HCT116 (cell line): ENCODE results near the gene SRRD. TPM values are rescaled to one million over a fixed set of nuclear protein-coding genes. Genes with fewer than 3 reads are reported as not detected.

Experiments
- ATAC-seq: fragments of 200-7000 bp; cut with Tn5 transposase; 2 replicates; pipeline ENCODE4 v1.9.1; 2020; ENCODE audit warnings: mild to moderate bottlenecking, moderate library complexity
- BruUV-seq: library from RNA; stranded (reverse); fragments of 400-500 nt; replicated peaks from 2 replicates; lab custom pipeline; 2021; lab: Mats Ljungman, UMichigan
- CTCF ChIA-PET: fragments of 300-600 bp; sonication (Branson Sonifier 250); formaldehyde crosslinking; loops from one replicate; lab custom pipeline; 2021; ENCODE audit warnings: antibody characterized with exemption; lab: Charles Lee
- POLR2A ChIA-PET: fragments of 300-600, 350-600 bp; sonication (Branson Sonifier 250); formaldehyde crosslinking; loops from one replicate; lab custom pipeline; 2021; ENCODE audit warnings: antibody characterized with exemption; lab: Charles Lee
- RAD21 ChIA-PET, 2 experiments: fragments of 300-600 bp; sonication (Branson Sonifier 250); formaldehyde crosslinking; loops; one replicate each; lab custom pipeline; 2023; ENCODE audit warnings: low total read pairs in 2 of 2; ENCODE audit not compliant: uncharacterized antibody in 2 of 2, unreplicated experiment in 2 of 2, low non-redundant PET in 1 of 2; lab: Charles Lee
- DNase-seq: peaks from one replicate; pipeline ENCODE4 v3.0.0-alpha.2; 2010; ENCODE audit warnings: low read depth, low spot score
- H2AFZ ChIP-seq: fragments of 200-600 bp; shearing (Covaris generic), sonication (generic); 2 replicates; pipeline ENCODE4 v1.6.1; 2017; ENCODE audit warnings: low read depth, mixed run types, mixed read lengths, antibody characterized with exemption, low read length; ENCODE audit not compliant: poor library complexity, severe bottlenecking
- H3K27ac ChIP-seq: 2 replicates; pipeline ENCODE4 v1.5.1; 2012; ENCODE audit warnings: low read depth, low read length
- H3K27me3 ChIP-seq: fragments of 200-600 bp; sonication (generic); 2 replicates; pipeline ENCODE4 v1.6.1; 2016; ENCODE audit warnings: mixed run types, low read length, mixed read lengths; ENCODE audit not compliant: insufficient read depth
- H3K36me3 ChIP-seq, 2 experiments: fragments of 200-500 bp in 1 of 2; fragments of 200-600 bp in 1 of 2; sonication (Bioruptor generic) in 1 of 2; sonication (generic) in 1 of 2; 2 replicates each; pipeline versions ENCODE4 v1.5.1 to v1.6.1; 2014 to 2016; ENCODE audit warnings: low read length in 2 of 2, inconsistent platforms in 1 of 2, mixed read lengths in 1 of 2, mixed run types in 1 of 2; ENCODE audit not compliant: insufficient read depth in 2 of 2, control insufficient read depth in 1 of 2
- H3K4me1 ChIP-seq, 2 experiments: fragments of 200-600 bp in 1 of 2; sonication (generic) in 1 of 2; 2 replicates each; pipeline versions ENCODE4 v1.5.1 to v1.6.1; 2012 to 2017; ENCODE audit warnings: low read length in 2 of 2, inconsistent platforms in 1 of 2, mild to moderate bottlenecking in 1 of 2, mixed read lengths in 1 of 2, mixed run types in 1 of 2, moderate library complexity in 1 of 2; ENCODE audit not compliant: insufficient read depth in 2 of 2, control insufficient read depth in 1 of 2
- H3K4me2 ChIP-seq: fragments of 200-600 bp; sonication (generic); 2 replicates; pipeline ENCODE4 v1.6.1; 2017; ENCODE audit warnings: mixed run types, low read length, mixed read lengths
- H3K4me3 ChIP-seq, 2 experiments: fragments of 200-600 bp in 1 of 2; sonication (generic) in 1 of 2; replicated peaks in 1 of 2; 2 replicates each; pipeline ENCODE4 v1.5.1; 2011 to 2016; ENCODE audit warnings: low read length in 2 of 2, control low read depth in 1 of 2, low read depth in 1 of 2, mild to moderate bottlenecking in 1 of 2, mixed read lengths in 1 of 2, mixed run types in 1 of 2
- H3K79me2 ChIP-seq: fragments of 200-600 bp; sonication (generic); 2 replicates; pipeline ENCODE4 v1.6.1; 2017; ENCODE audit warnings: mild to moderate bottlenecking, mixed run types, low read length, moderate library complexity, mixed read lengths; ENCODE audit not compliant: insufficient read depth
- H3K9ac ChIP-seq: fragments of 200-600 bp; sonication (generic); 2 replicates; pipeline ENCODE4 v1.6.1; 2016; ENCODE audit warnings: low read length, mixed read lengths
- H3K9me2 ChIP-seq: fragments of 200-600 bp; sonication (generic), shearing (Covaris generic); 2 replicates; pipeline ENCODE4 v1.6.1; 2017; ENCODE audit warnings: mixed run types, mild to moderate bottlenecking, moderate library complexity; ENCODE audit not compliant: insufficient read depth
- H3K9me3 ChIP-seq, 2 experiments: fragments of 200-500 bp in 1 of 2; fragments of 200-600 bp in 1 of 2; sonication (Bioruptor generic) in 1 of 2; sonication (generic) in 1 of 2; 2 replicates each; pipeline ENCODE4 v1.6.1; 2014 to 2017; ENCODE audit warnings: low read length in 2 of 2, mixed read lengths in 2 of 2, inconsistent platforms in 1 of 2, low read depth in 1 of 2, mild to moderate bottlenecking in 1 of 2, mixed run types in 1 of 2, moderate library complexity in 1 of 2; ENCODE audit not compliant: control insufficient read depth in 1 of 2, insufficient read depth in 1 of 2
- H4K20me1 ChIP-seq: fragments of 200-600 bp; sonication (generic), shearing (Covaris generic); 2 replicates; pipeline ENCODE4 v1.6.1; 2017; ENCODE audit warnings: mixed run types, mild to moderate bottlenecking, moderate library complexity; ENCODE audit not compliant: insufficient read depth
- ELF1 ChIP-seq: IDR thresholded peaks from 2 replicates; pipeline ENCODE4 v1.6.1; 2012; ENCODE audit warnings: low read depth, borderline replicate concordance
- EZH2phosphoT487 ChIP-seq: fragments of 200-600 bp; IDR thresholded peaks from 2 replicates; pipeline ENCODE4 v1.6.1; 2018; ENCODE audit warnings: antibody characterized with exemption, borderline replicate concordance
- POLR2AphosphoS5 ChIP-seq: IDR thresholded peaks from 2 replicates; pipeline ENCODE4 v1.6.1; 2011; ENCODE audit warnings: mild to moderate bottlenecking, low read depth, low read length, moderate library complexity
- SIN3A ChIP-seq: IDR thresholded peaks from 2 replicates; pipeline ENCODE4 v1.6.1; 2012; ENCODE audit warnings: low read depth
- SP1 ChIP-seq: IDR thresholded peaks from 2 replicates; pipeline ENCODE4 v1.6.1; 2012; ENCODE audit warnings: low read depth
- TCF7L2 ChIP-seq: IDR thresholded peaks from 2 replicates; pipeline ENCODE4 v1.7.0; 2011; ENCODE audit warnings: borderline replicate concordance, inconsistent platforms; ENCODE audit not compliant: insufficient read depth, insufficient read length; ENCODE audit errors: extremely low read depth
- YY1 ChIP-seq: IDR thresholded peaks from 2 replicates; pipeline ENCODE4 v1.6.1; 2011; ENCODE audit warnings: low read length, low read depth, moderate library complexity, mild to moderate bottlenecking; ENCODE audit not compliant: insufficient replicate concordance; ENCODE audit errors: extremely low read depth
- ZBTB33 ChIP-seq: IDR thresholded peaks from 2 replicates; pipeline ENCODE4 v1.6.1; 2011; ENCODE audit warnings: mild to moderate bottlenecking, low read length, moderate library complexity; ENCODE audit not compliant: insufficient replicate concordance; ENCODE audit errors: extremely low read depth
- intact Hi-C: fragments of 100-400 bp; cut with micrococcal nuclease; formaldehyde crosslinking; loops from 2 replicates; pipeline ENCODE4 v1.10.0; 2022
- total RNA-seq: library from RNA; stranded (reverse); gene quantifications from one replicate; pipeline ENCODE4 v1.2.1, GENCODE V29; 2021; ENCODE audit not compliant: unreplicated experiment
- TF ChIP-seq, protein P1 (sequence below): IDR thresholded peaks from 2 replicates; pipeline ENCODE4 v1.6.1; 2012
- TF ChIP-seq, protein P2 (sequence below): IDR thresholded peaks from 2 replicates; pipeline ENCODE4 v1.6.1; 2012; ENCODE audit warnings: low read depth

The SRRD gene
- total RNA-seq, 1 experiment from 2014 or later: 30.4 TPM

GRCh38 chr22:26535603-26535908, 51.9 kb downstream of the SRRD start:
- no peak overlapping the region for H3K27ac ChIP-seq

More at GRCh38 chr22:26535603-26535908, 51.9 kb downstream of the SRRD start:
- Histone ChIP-seq H3K9ac (no peak overlapping the region), H3K4me3 (no peak overlapping the region), H3K9me2 (no peaks in the 10 kb centered on the region), H3K4me2 (no peak overlapping the region), H2AFZ (no peak overlapping the region), H3K79me2 (no peaks in the 10 kb centered on the region), H3K9me3 (no peaks in the 10 kb centered on the region), H3K36me3 (peaks cover 0 to 2% of the 10 kb centered on the region in 2 experiments; a peak in 2 of 4 replicates), H4K20me1 (no peaks in the 10 kb centered on the region), H3K27me3 (no peaks in the 10 kb centered on the region), H3K4me1 (no peaks in the 10 kb centered on the region)
- DNase-seq (no peak), ATAC-seq (no peak)
- intact Hi-C loops: no loop called here
- TF ChIP-seq ELF1 (no peak), POLR2AphosphoS5 (no peak), YY1 (no peak), ZBTB33 (no peak), TCF7L2 (no peak), EZH2phosphoT487 (no peak), SIN3A (no peak), SP1 (no peak)
- TF ChIP-seq, protein P1, sequence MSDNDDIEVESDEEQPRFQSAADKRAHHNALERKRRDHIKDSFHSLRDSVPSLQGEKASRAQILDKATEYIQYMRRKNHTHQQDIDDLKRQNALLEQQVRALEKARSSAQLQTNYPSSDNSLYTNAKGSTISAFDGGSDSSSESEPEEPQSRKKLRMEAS: no peak
- TF ChIP-seq, protein P2, sequence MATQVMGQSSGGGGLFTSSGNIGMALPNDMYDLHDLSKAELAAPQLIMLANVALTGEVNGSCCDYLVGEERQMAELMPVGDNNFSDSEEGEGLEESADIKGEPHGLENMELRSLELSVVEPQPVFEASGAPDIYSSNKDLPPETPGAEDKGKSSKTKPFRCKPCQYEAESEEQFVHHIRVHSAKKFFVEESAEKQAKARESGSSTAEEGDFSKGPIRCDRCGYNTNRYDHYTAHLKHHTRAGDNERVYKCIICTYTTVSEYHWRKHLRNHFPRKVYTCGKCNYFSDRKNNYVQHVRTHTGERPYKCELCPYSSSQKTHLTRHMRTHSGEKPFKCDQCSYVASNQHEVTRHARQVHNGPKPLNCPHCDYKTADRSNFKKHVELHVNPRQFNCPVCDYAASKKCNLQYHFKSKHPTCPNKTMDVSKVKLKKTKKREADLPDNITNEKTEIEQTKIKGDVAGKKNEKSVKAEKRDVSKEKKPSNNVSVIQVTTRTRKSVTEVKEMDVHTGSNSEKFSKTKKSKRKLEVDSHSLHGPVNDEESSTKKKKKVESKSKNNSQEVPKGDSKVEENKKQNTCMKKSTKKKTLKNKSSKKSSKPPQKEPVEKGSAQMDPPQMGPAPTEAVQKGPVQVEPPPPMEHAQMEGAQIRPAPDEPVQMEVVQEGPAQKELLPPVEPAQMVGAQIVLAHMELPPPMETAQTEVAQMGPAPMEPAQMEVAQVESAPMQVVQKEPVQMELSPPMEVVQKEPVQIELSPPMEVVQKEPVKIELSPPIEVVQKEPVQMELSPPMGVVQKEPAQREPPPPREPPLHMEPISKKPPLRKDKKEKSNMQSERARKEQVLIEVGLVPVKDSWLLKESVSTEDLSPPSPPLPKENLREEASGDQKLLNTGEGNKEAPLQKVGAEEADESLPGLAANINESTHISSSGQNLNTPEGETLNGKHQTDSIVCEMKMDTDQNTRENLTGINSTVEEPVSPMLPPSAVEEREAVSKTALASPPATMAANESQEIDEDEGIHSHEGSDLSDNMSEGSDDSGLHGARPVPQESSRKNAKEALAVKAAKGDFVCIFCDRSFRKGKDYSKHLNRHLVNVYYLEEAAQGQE: no peak
- CTCF ChIA-PET: no interaction called here
- RAD21 ChIA-PET: no interaction called here
- POLR2A ChIA-PET: no interaction called here
- BruUV-seq: no TSS peak
